Common myeloid progenitor, CD34-positive (primary cell): Measurements from ENCODE around the gene S100A7.

Experiments used
- CTCF ChIA-PET: fragments of 350-600 bp; sonication (Branson Sonifier 250); formaldehyde crosslinking; loops from one replicate; lab custom pipeline; 2021; ENCODE audit warnings: antibody characterized with exemption; lab: Charles Lee
- POLR2A ChIA-PET: fragments of 350-600 bp; sonication (Branson Sonifier 250); formaldehyde crosslinking; loops from one replicate; lab custom pipeline; 2021; ENCODE audit warnings: antibody characterized with exemption; lab: Charles Lee
- DNase-seq, 3 donors: peaks; one replicate each; pipeline versions ENCODE4 v3.0.0 to v3.0.0-alpha.2; 2013
- H3K27ac ChIP-seq, 2 experiments: 1 replicate in 1 of 2; 2 replicates in 1 of 2; pipeline ENCODE4 v1.7.0; 2013; ENCODE audit warnings: inconsistent platforms in 2 of 2, low read length in 2 of 2, mild to moderate bottlenecking in 2 of 2, low read depth in 1 of 2, moderate library complexity in 1 of 2; ENCODE audit not compliant: severe bottlenecking in 2 of 2, insufficient read depth in 1 of 2, poor library complexity in 1 of 2
- H3K27me3 ChIP-seq, 5 experiments: replicated peaks in 2 of 5; 1 replicate in 3 of 5; 2 replicates in 2 of 5; pipeline versions ENCODE4 v1.6.1 to v1.7.0; 2013; ENCODE audit warnings: low read length in 4 of 5, mild to moderate bottlenecking in 2 of 5, moderate library complexity in 2 of 5, inconsistent platforms in 1 of 5; ENCODE audit not compliant: insufficient read depth in 5 of 5, control insufficient read depth in 4 of 5
- H3K36me3 ChIP-seq, 4 experiments: 1 replicate in 2 of 4; 2 replicates in 2 of 4; pipeline versions ENCODE4 v1.6.1 to v1.7.0; 2013; ENCODE audit warnings: low read length in 3 of 4, control low read depth in 1 of 4, mild to moderate bottlenecking in 1 of 4; ENCODE audit not compliant: control insufficient read depth in 4 of 4, insufficient read depth in 4 of 4
- H3K4me1 ChIP-seq, 4 experiments: 1 replicate in 3 of 4; 2 replicates in 1 of 4; pipeline versions ENCODE4 v1.6.1 to v1.7.1; 2013; ENCODE audit warnings: low read length in 3 of 4, mild to moderate bottlenecking in 3 of 4, control low read depth in 1 of 4, inconsistent platforms in 1 of 4, moderate library complexity in 1 of 4; ENCODE audit not compliant: control insufficient read depth in 4 of 4, insufficient read depth in 4 of 4; ENCODE audit errors: control extremely low read depth in 1 of 4
- H3K4me3 ChIP-seq, 7 experiments: 1 replicate in 4 of 7; 2 replicates in 3 of 7; pipeline versions ENCODE4 v1.5.1 to v1.7.0; 2013; ENCODE audit warnings: mild to moderate bottlenecking in 7 of 7, low read length in 6 of 7, moderate library complexity in 6 of 7, inconsistent platforms in 2 of 7, low read depth in 2 of 7, control low read depth in 1 of 7; ENCODE audit not compliant: insufficient read depth in 4 of 7, control insufficient read depth in 1 of 7; ENCODE audit errors: extremely low read depth in 1 of 7
- H3K9me3 ChIP-seq, 5 experiments: 1 replicate in 4 of 5; 2 replicates in 1 of 5; pipeline versions ENCODE4 v1.6.1 to v1.7.1; 2013; ENCODE audit warnings: low read length in 4 of 5, mild to moderate bottlenecking in 2 of 5, inconsistent platforms in 1 of 5, low read depth in 1 of 5, moderate library complexity in 1 of 5; ENCODE audit not compliant: control insufficient read depth in 4 of 5, insufficient read depth in 2 of 5; ENCODE audit errors: control extremely low read depth in 1 of 5
- WGBS: methylation state at CpG from one replicate; pipeline ENCODE4 v1.1.5; 2013; ENCODE audit not compliant: insufficient coverage; 5-methylcytosine and 5-hydroxymethylcytosine counted together

Gene S100A7

GRCh38 chr1:153444078-153444477 lies 16.4 kb downstream of the S100A7 start:
- Histone ChIP-seq H3K4me3 (no peak overlapping the region), H3K4me1 (no peaks in the 10 kb centered on the region), H3K27me3 (peaks cover 0 to 26% (median under 1%) of the 10 kb centered on the region in 5 experiments), H3K27ac (no peak overlapping the region), H3K9me3 (peaks cover 0 to 5% (median 0%) of the 10 kb centered on the region in 5 experiments), H3K36me3 (no peaks in the 10 kb centered on the region)
- DNase-seq: no peak
- WGBS: 78% methylated on average over 5 of the region's 5 CpGs
- ChIA-PET POLR2A (no interaction called here), CTCF (interaction anchor here (0.8 kb wide), 1 partner anchor 14 kb away, joined by 3 read pairs; no protein-coding TSS in a partner anchor)

- CTCF ChIA-PET: interaction anchor here (0.8 kb wide), 1 partner anchor 13 kb away, joined by 3 read pairs; no protein-coding TSS in a partner anchor
Observed at GRCh38 chr1:153443486-153443885, 17.0 kb downstream of the S100A7 start.

GRCh38 chr1:153441238-153441755 lies 19.2 kb downstream of the S100A7 start:
- ChIA-PET POLR2A (no interaction called here), CTCF (interaction anchor here (1.0 kb wide), 1 partner anchor 25 kb away, joined by 3 read pairs; no protein-coding TSS in a partner anchor)
- H3K9me3 ChIP-seq: peaks cover 0 to 5% (median 0%) of the 10 kb centered on the region in 5 experiments
- H3K4me3 ChIP-seq: no peak overlapping the region
- WGBS: 83% methylated on average over 9 of the region's 9 CpGs
- H3K27me3 ChIP-seq: peaks cover 0 to 25% (median 0%) of the 10 kb centered on the region in 5 experiments
- H3K36me3 ChIP-seq: no peaks in the 10 kb centered on the region
- peaks cover 0 to 7% (median 6%) of the 10 kb centered on the region in 4 experiments for H3K4me1 ChIP-seq
- no peak for DNase-seq
- no peak overlapping the region for H3K27ac ChIP-seq

More at GRCh38 chr1:153443486-153443885, 17.0 kb downstream of the S100A7 start:
- H3K27me3 ChIP-seq: peaks cover 0 to 26% (median 0%) of the 10 kb centered on the region in 5 experiments
- H3K9me3 ChIP-seq: peaks cover 0 to 5% (median 0%) of the 10 kb centered on the region in 5 experiments
- WGBS: 63% methylated on average over 4 of the region's 4 CpGs
- POLR2A ChIA-PET: no interaction called here
- H3K27ac ChIP-seq: no peak overlapping the region
- H3K4me1 ChIP-seq: no peaks in the 10 kb centered on the region
- H3K36me3 ChIP-seq: no peaks in the 10 kb centered on the region
- no peak for DNase-seq
- H3K4me3 ChIP-seq: no peak overlapping the region

- CTCF ChIA-PET: interaction anchor here (0.6 kb wide), 1 partner anchor 1411 kb away, joined by 4 read pairs; no protein-coding TSS in a partner anchor
- no peak for DNase-seq
- POLR2A ChIA-PET: no interaction called here
- no peak overlapping the region for H3K4me3 ChIP-seq
- H3K9me3 ChIP-seq: peaks cover 0 to 5% (median 0%) of the 10 kb centered on the region in 5 experiments
- H3K36me3 ChIP-seq: no peaks in the 10 kb centered on the region
- H3K4me1 ChIP-seq: peaks cover 0 to 8% (median 6%) of the 10 kb centered on the region in 4 experiments
- peaks cover 0 to 12% (median 0%) of the 10 kb centered on the region in 5 experiments for H3K27me3 ChIP-seq
- no peak overlapping the region for H3K27ac ChIP-seq
Observed at GRCh38 chr1:153439273-153439672, 21.2 kb downstream of the S100A7 start.

- 94% methylated on average over 5 of the region's 7 CpGs for WGBS
- ChIA-PET POLR2A (no interaction called here), CTCF (no interaction called here)
- Histone ChIP-seq H3K9me3 (peaks cover 0 to 5% (median 0%) of the 10 kb centered on the region in 5 experiments), H3K4me1 (peaks cover 0 to 8% (median 6%) of the 10 kb centered on the region in 4 experiments), H3K36me3 (no peaks in the 10 kb centered on the region), H3K27me3 (peaks cover 0 to 6% (median 0%) of the 10 kb centered on the region in 5 experiments), H3K4me3 (no peak overlapping the region), H3K27ac (no peak overlapping the region)
- DNase-seq: no peak
Observed at GRCh38 chr1:153438599-153438998, 21.9 kb downstream of the S100A7 start.

- CTCF ChIA-PET: no interaction called here
- POLR2A ChIA-PET: no interaction called here
Observed at GRCh38 chr1:153437236-153437635, 23.2 kb downstream of the S100A7 start.

GRCh38 chr1:153434746-153435455 lies 25.6 kb downstream of the S100A7 start:
- no peak for DNase-seq
- no peaks in the 10 kb centered on the region for H3K9me3 ChIP-seq
- H3K27ac ChIP-seq: peak overlapping the region in 1 of 2 experiments; percentile 3
- POLR2A ChIA-PET: no interaction called here
- peaks cover 0 to 8% (median 6%) of the 10 kb centered on the region in 4 experiments for H3K4me1 ChIP-seq
- 84% methylated on average over 9 of the region's 11 CpGs for WGBS
- no peaks in the 10 kb centered on the region for H3K36me3 ChIP-seq
- peaks cover 0 to 2% (median 0%) of the 10 kb centered on the region in 5 experiments for H3K27me3 ChIP-seq
- CTCF ChIA-PET: no interaction called here
- no peak overlapping the region for H3K4me3 ChIP-seq

More at GRCh38 chr1:153437236-153437635, 23.2 kb downstream of the S100A7 start:
- H3K4me1 ChIP-seq: peaks cover 0 to 8% (median 6%) of the 10 kb centered on the region in 4 experiments
- no peak overlapping the region for H3K4me3 ChIP-seq
- H3K36me3 ChIP-seq: no peaks in the 10 kb centered on the region
- H3K27ac ChIP-seq: no peak overlapping the region
- no peaks in the 10 kb centered on the region for H3K9me3 ChIP-seq
- H3K27me3 ChIP-seq: peaks cover 0 to 2% (median 0%) of the 10 kb centered on the region in 5 experiments
- 96% methylated on average over 4 of the region's 4 CpGs for WGBS
- DNase-seq: no peak
